Gastroesophageal sphincter (tissue), 3 donors: ENCODE results near the gene EHBP1.

Experiments
- POLR2AphosphoS5 ChIP-seq: sonication (generic); formaldehyde crosslinking; IDR thresholded peaks from one replicate; pipeline ENCODE4 v1.6.1; 2017; ENCODE audit warnings: antibody characterized with exemption
- TF ChIP-seq, protein P1 (sequence below), 4 experiments: fragments of 200-600 bp in 2 of 4; fragments of 450-650 bp in 2 of 4; sonication (generic) in 1 of 4; IDR thresholded peaks; one replicate each; pipeline ENCODE4 v1.5.1; 2017 to 2019; ENCODE audit warnings: antibody characterized with exemption in 4 of 4, mild to moderate bottlenecking in 2 of 4, moderate library complexity in 2 of 4

DNA sequence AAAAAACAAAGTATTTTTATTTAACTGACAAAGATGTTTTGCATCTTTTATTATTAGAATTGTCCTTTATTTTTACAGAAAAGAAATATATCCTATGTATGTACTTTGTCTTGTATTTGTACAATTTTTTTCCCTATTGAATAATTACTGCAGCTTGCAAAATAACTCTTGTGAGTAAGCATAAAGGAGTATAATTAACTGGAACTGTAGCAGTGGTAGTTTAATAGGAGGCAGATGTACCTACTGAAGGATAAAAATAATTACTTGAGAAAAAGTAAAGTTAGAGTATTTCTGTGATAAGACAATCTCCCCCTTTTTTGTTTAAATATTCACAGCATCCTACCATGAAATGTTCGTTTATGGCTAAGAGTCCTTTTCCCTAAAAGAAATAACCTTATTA is 34.7 kb downstream of the EHBP1 start:
- TF ChIP-seq, protein P1, sequence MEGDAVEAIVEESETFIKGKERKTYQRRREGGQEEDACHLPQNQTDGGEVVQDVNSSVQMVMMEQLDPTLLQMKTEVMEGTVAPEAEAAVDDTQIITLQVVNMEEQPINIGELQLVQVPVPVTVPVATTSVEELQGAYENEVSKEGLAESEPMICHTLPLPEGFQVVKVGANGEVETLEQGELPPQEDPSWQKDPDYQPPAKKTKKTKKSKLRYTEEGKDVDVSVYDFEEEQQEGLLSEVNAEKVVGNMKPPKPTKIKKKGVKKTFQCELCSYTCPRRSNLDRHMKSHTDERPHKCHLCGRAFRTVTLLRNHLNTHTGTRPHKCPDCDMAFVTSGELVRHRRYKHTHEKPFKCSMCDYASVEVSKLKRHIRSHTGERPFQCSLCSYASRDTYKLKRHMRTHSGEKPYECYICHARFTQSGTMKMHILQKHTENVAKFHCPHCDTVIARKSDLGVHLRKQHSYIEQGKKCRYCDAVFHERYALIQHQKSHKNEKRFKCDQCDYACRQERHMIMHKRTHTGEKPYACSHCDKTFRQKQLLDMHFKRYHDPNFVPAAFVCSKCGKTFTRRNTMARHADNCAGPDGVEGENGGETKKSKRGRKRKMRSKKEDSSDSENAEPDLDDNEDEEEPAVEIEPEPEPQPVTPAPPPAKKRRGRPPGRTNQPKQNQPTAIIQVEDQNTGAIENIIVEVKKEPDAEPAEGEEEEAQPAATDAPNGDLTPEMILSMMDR (IDR thresholded peaks at IDR 0.05) = no peak
- TF ChIP-seq POLR2AphosphoS5 = no peak
